OCI-LY3 (cell line): ENCODE results near the gene KRT33A.

ENCODE experiments used
- H2AFZ ChIP-seq: fragments of 200-600, 300-600 bp; shearing (Covaris generic); 2 replicates; pipeline ENCODE4 v1.6.0; 2014; ENCODE audit warnings: antibody characterized with exemption, low read depth, low read length
- H3K27ac ChIP-seq: fragments of 200-600, 300-600 bp; sonication (generic); 2 replicates; pipeline ENCODE4 v1.5.1; 2014; ENCODE audit warnings: mild to moderate bottlenecking, low read length, moderate library complexity, mixed read lengths
- H3K27me3 ChIP-seq: fragments of 200-600, 300-600 bp; sonication (generic); 2 replicates; pipeline ENCODE4 v1.6.1; 2014; ENCODE audit warnings: low read depth, low read length, mixed read lengths
- H3K36me3 ChIP-seq: fragments of 200-600, 300-600 bp; sonication (generic); replicated peaks from 2 replicates; pipeline ENCODE3; 2014; ENCODE audit warnings: low read depth, low read length, mixed read lengths
- H3K4me1 ChIP-seq: fragments of 300-600, 200-600 bp; sonication (generic); 2 replicates; pipeline ENCODE4 v1.6.1; 2014; ENCODE audit warnings: low read length, mixed read lengths
- H3K4me2 ChIP-seq: fragments of 200-600, 300-600 bp; sonication (generic); 2 replicates; pipeline ENCODE4 v1.6.1; 2014; ENCODE audit warnings: low read length, mixed read lengths
- H3K4me3 ChIP-seq: fragments of 300-600, 200-600 bp; sonication (generic); 2 replicates; pipeline ENCODE4 v1.5.1; 2014; ENCODE audit warnings: antibody characterized with exemption, mild to moderate bottlenecking, low read length, moderate library complexity
- H3K79me2 ChIP-seq: fragments of 300-600, 200-600 bp; shearing (Covaris generic); 2 replicates; pipeline ENCODE4 v1.6.1; 2014; ENCODE audit warnings: mild to moderate bottlenecking, low read length, mixed read lengths
- H3K9ac ChIP-seq: fragments of 300-600, 200-600 bp; shearing (Covaris generic); 2 replicates; pipeline ENCODE4 v1.6.0; 2014; ENCODE audit warnings: mild to moderate bottlenecking, low read length, moderate library complexity
- H3K9me3 ChIP-seq: fragments of 200-600, 300-600 bp; shearing (Covaris generic); 2 replicates; pipeline ENCODE4 v1.6.1; 2014; ENCODE audit warnings: low read length, mixed read lengths; ENCODE audit not compliant: insufficient read depth
- H4K20me1 ChIP-seq: fragments of 200-600, 300-600 bp; sonication (generic); 2 replicates; pipeline ENCODE4 v1.6.1; 2016; ENCODE audit warnings: low read length, mixed read lengths; ENCODE audit not compliant: insufficient read depth
- EZH2phosphoT487 ChIP-seq: fragments of 200-600 bp; shearing (Covaris generic); IDR thresholded peaks from 2 replicates; pipeline ENCODE4 v1.6.1; 2018; ENCODE audit warnings: antibody characterized with exemption, mixed run types, low read depth
- TF ChIP-seq, protein P1 (sequence below): fragments of 200-600, 300-600 bp; sonication (generic); IDR thresholded peaks from 2 replicates; pipeline ENCODE4 v1.5.1; 2014; ENCODE audit warnings: antibody characterized with exemption, low read length, low read depth

Gene KRT33A

DNA sequence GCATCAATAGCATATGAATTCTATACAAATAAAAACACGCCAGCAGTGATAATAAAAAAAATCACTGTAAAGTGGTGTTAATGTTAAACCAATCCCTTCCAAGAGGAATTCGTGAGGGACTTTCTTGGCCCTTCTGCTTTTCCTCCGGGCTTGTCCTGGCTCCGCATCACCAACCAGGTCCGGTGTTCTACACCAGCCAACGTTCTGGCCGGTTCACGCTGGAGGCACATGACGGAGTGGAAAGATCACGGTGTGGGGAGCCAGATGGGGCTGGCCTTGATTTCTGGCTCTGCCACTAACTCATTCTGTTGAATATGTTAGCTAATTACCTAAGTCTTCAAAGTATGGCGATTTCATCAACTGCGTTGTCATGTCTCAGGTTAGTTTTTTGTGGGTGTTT is 46.5 kb downstream of the KRT33A start:
- H3K9me3 ChIP-seq: no peaks in the 10 kb centered on the region
- H3K36me3 ChIP-seq: no peaks in the 10 kb centered on the region
- peaks cover 6% of the 10 kb centered on the region; the same call in 1 of the 2 replicates for H3K4me1 ChIP-seq
- H3K4me3 ChIP-seq: no peak overlapping the region
- H3K27me3 ChIP-seq: peaks cover 8% of the 10 kb centered on the region; the same call in 1 of the 2 replicates
- no peak overlapping the region for H3K27ac ChIP-seq
- H3K79me2 ChIP-seq: no peaks in the 10 kb centered on the region
- H4K20me1 ChIP-seq: no peaks in the 10 kb centered on the region
- no peak overlapping the region for H3K4me2 ChIP-seq
- TF ChIP-seq EZH2phosphoT487: no peak
- TF ChIP-seq, protein P1, sequence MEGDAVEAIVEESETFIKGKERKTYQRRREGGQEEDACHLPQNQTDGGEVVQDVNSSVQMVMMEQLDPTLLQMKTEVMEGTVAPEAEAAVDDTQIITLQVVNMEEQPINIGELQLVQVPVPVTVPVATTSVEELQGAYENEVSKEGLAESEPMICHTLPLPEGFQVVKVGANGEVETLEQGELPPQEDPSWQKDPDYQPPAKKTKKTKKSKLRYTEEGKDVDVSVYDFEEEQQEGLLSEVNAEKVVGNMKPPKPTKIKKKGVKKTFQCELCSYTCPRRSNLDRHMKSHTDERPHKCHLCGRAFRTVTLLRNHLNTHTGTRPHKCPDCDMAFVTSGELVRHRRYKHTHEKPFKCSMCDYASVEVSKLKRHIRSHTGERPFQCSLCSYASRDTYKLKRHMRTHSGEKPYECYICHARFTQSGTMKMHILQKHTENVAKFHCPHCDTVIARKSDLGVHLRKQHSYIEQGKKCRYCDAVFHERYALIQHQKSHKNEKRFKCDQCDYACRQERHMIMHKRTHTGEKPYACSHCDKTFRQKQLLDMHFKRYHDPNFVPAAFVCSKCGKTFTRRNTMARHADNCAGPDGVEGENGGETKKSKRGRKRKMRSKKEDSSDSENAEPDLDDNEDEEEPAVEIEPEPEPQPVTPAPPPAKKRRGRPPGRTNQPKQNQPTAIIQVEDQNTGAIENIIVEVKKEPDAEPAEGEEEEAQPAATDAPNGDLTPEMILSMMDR: no peak
- H3K9ac ChIP-seq: no peak overlapping the region
- no peak overlapping the region for H2AFZ ChIP-seq

GRCh38 chr17:41302981-41303380 is 47.6 kb downstream of the KRT33A start:
- Histone ChIP-seq H3K9me3 (no peaks in the 10 kb centered on the region), H3K9ac (no peak overlapping the region), H3K27me3 (peaks cover 8% of the 10 kb centered on the region; the same call in 1 of the 2 replicates), H2AFZ (no peak overlapping the region), H3K79me2 (no peaks in the 10 kb centered on the region), H3K4me3 (no peak overlapping the region), H3K36me3 (no peaks in the 10 kb centered on the region), H3K27ac (no peak overlapping the region), H3K4me2 (no peak overlapping the region), H4K20me1 (no peaks in the 10 kb centered on the region), H3K4me1 (no peaks in the 10 kb centered on the region)
- TF ChIP-seq, protein P1: no peak
- no peak for TF ChIP-seq EZH2phosphoT487

DNA sequence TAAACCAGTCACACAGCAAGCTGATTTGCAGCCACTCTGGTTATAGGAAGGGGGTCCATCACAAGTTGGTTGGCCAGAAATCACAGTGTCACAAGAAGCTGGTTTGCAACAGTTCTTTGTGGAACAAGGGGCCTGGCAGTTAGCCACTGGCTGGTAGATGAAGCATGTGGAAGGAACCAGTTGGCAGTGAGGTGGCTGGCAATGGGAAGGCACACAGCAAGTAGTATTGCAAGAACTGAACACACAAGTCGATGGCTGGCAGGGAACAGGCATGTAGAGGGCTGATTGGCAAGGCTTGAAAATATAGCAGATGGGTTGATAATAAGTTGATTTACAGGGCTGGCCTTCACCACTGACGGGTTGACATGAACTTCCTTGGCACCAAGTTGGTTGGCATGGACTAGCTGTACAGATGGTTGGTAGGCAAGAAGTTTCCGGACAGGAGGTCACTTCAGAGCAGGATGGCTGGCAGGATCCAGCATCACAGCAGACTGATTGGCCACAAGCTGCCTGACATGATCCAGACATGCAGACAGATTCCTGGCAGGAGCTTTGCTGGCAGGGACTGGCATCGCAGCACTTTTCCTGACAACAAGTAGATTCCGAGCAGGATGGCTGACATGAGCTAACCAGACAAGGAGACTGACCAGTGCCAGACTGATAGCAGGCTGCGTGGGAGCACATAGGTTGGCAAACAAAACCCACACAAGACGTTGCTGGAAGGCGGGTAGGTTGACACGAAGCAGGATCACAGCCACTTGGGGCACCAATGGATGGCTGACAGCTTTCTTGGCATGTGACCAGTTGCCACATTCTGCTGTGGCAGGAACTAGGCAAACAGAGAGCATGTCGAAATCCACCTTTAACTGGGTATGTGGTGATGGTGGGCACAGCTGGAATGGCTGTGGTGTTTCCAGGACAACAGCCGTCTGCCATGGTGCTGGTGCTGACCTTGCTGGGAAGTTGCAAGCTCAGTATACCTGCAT is 48.4 kb downstream of the KRT33A start, which contains the start of gene KRTAP29-1:
Gene KRTAP29-1, minus strand, starts transcription at position 936 of the 986 bp plus-strand sequence. Its CDS starts 0 bp downstream, at position 936.
- Histone ChIP-seq H4K20me1 (no peaks in the 10 kb centered on the region), H3K36me3 (no peaks in the 10 kb centered on the region), H3K4me3 (no peak within 1 kb of the TSS), H3K27me3 (peaks cover 8% of the 10 kb centered on the region; the same call in 1 of the 2 replicates), H3K4me1 (no peaks in the 10 kb centered on the region), H3K9ac (no peak within 1 kb of the TSS), H3K4me2 (no peak within 1 kb of the TSS), H3K79me2 (no peaks in the 10 kb centered on the region), H3K27ac (no peak within 1 kb of the TSS), H2AFZ (no peak within 1 kb of the TSS), H3K9me3 (no peaks in the 10 kb centered on the region)
- TF ChIP-seq, protein P1: no peak
- TF ChIP-seq EZH2phosphoT487: no peak

GRCh38 chr17:41301204-41301790 is 49.3 kb downstream of the KRT33A start:
- H3K4me2 ChIP-seq: no peak overlapping the region
- H3K4me1 ChIP-seq: no peaks in the 10 kb centered on the region
- no peak overlapping the region for H2AFZ ChIP-seq
- no peak overlapping the region for H3K9ac ChIP-seq
- H3K27me3 ChIP-seq: peaks cover 8% of the 10 kb centered on the region; the same call in 1 of the 2 replicates
- no peaks in the 10 kb centered on the region for H3K9me3 ChIP-seq
- no peak overlapping the region for H3K27ac ChIP-seq
- H3K36me3 ChIP-seq: no peaks in the 10 kb centered on the region
- H3K79me2 ChIP-seq: no peaks in the 10 kb centered on the region
- H3K4me3 ChIP-seq: no peak overlapping the region
- H4K20me1 ChIP-seq: no peaks in the 10 kb centered on the region
- TF ChIP-seq EZH2phosphoT487: no peak
- TF ChIP-seq, protein P1: no peak
